Esophagus squamous epithelium (tissue), 4 donors: ENCODE measurements around the gene DCAF10.

Experiments used
- POLR2A ChIP-seq, 4 donors: fragments of 450-650 bp; IDR thresholded peaks; one replicate each; pipeline ENCODE4 v1.6.1; 2017; ENCODE audit warnings: antibody characterized with exemption in 4 of 4, mild to moderate bottlenecking in 4 of 4, moderate library complexity in 3 of 4
- TF ChIP-seq, protein P1 (sequence below), 6 experiments: fragments of 450-650 bp in 4 of 6; fragments of 200-600 bp in 2 of 6; sonication (generic) in 2 of 6; IDR thresholded peaks; one replicate each; pipeline ENCODE4 v1.5.1; 2016 to 2019; ENCODE audit warnings: antibody characterized with exemption in 6 of 6, mild to moderate bottlenecking in 4 of 6, moderate library complexity in 4 of 6

DNA sequence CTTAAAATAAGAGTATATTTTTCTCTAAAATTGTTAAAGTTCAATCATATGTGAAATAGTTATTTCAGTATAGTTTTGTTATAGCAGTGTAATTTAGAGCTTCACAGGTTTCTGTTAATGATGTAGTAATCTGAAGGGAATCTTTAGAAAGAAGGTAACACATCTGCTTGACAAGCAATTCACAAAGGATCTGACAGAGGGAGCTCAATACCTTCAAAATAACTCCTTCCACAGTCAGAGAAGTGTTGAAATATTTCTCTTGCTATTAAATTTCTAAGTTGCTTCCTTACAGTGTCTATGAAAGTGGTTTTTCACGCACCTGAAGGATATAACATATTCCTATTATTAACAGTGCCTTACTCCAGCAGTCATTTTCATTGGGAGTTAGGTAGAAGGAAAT, 58.4 kb downstream of the DCAF10 start:
- TF ChIP-seq, protein P1, sequence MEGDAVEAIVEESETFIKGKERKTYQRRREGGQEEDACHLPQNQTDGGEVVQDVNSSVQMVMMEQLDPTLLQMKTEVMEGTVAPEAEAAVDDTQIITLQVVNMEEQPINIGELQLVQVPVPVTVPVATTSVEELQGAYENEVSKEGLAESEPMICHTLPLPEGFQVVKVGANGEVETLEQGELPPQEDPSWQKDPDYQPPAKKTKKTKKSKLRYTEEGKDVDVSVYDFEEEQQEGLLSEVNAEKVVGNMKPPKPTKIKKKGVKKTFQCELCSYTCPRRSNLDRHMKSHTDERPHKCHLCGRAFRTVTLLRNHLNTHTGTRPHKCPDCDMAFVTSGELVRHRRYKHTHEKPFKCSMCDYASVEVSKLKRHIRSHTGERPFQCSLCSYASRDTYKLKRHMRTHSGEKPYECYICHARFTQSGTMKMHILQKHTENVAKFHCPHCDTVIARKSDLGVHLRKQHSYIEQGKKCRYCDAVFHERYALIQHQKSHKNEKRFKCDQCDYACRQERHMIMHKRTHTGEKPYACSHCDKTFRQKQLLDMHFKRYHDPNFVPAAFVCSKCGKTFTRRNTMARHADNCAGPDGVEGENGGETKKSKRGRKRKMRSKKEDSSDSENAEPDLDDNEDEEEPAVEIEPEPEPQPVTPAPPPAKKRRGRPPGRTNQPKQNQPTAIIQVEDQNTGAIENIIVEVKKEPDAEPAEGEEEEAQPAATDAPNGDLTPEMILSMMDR (IDR thresholded peaks at IDR 0.05): peak in 1 of 6 experiments; percentile 20
- TF ChIP-seq POLR2A (IDR thresholded peaks at IDR 0.05): no peak
